Kidney (tissue), 14 donors: Measurements from ENCODE around the gene XPR1. TPM values are rescaled to one million over a fixed set of nuclear protein-coding genes. Genes with fewer than 3 reads are reported as not detected.

ENCODE experiments used
- DNase-seq, 5 donors: peaks; one replicate each; pipeline ENCODE4 v3.0.0-alpha.2; 2013 to 2020
- FAIRE-seq: peaks from 2 replicates; lab custom pipeline; 2012; peaks lifted over from hg19 to GRCh38; lab: Jason Lieb, UNC
- H3K27ac ChIP-seq, 2 donors: one replicate each; pipeline ENCODE4 v1.7.0; 2013; ENCODE audit warnings: low read depth in 2 of 2, low read length in 2 of 2, inconsistent platforms in 1 of 2
- H3K27me3 ChIP-seq: one replicate; pipeline ENCODE4 v1.7.1; 2013; ENCODE audit warnings: low read length, inconsistent platforms; ENCODE audit not compliant: control insufficient read depth, insufficient read depth
- H3K36me3 ChIP-seq, 3 donors: one replicate each; pipeline versions ENCODE4 v1.7.0 to v1.7.1; 2013; ENCODE audit warnings: low read length in 3 of 3, control low read depth in 1 of 3, inconsistent platforms in 1 of 3; ENCODE audit not compliant: insufficient read depth in 3 of 3, control insufficient read depth in 2 of 3
- H3K4me1 ChIP-seq, 3 donors: one replicate each; pipeline versions ENCODE4 v1.7.0 to v1.7.1; 2013; ENCODE audit warnings: low read length in 3 of 3, inconsistent platforms in 1 of 3, low read depth in 1 of 3; ENCODE audit not compliant: control insufficient read depth in 2 of 3, insufficient read depth in 2 of 3
- H3K4me3 ChIP-seq, 3 donors: one replicate each; pipeline versions ENCODE4 v1.7.0 to v1.8.1; 2013; ENCODE audit warnings: low read length in 3 of 3, control low read depth in 1 of 3, inconsistent platforms in 1 of 3
- H3K9ac ChIP-seq, 3 donors: one replicate each; pipeline versions ENCODE4 v1.7.0 to v1.7.1; 2013; ENCODE audit warnings: low read length in 3 of 3, control low read depth in 1 of 3, inconsistent platforms in 1 of 3
- H3K9me3 ChIP-seq, 3 donors: one replicate each; pipeline versions ENCODE4 v1.7.0 to v1.7.1; 2013; ENCODE audit warnings: low read length in 3 of 3, control low read depth in 1 of 3, inconsistent platforms in 1 of 3; ENCODE audit not compliant: control insufficient read depth in 2 of 3, insufficient read depth in 1 of 3
- intact Hi-C: fragments of 100-400 bp; cut with DNase I; formaldehyde crosslinking; loops from one replicate; pipeline ENCODE4 v1.11.1; 2022
- polyA plus RNA-seq: library from polyadenylated mRNA; stranded (reverse); fragments of 350-450 nt; fragmentation: Illumina TruSeq; extraction: RNeasy Lipid Tissue Mini Kit (QIAGEN cat#74804); gene quantifications from one replicate; pipeline ENCODE4 v1.2.3, GENCODE V29; 2014; ENCODE audit warnings: low read depth, low replicate concordance; ENCODE audit not compliant: insufficient read depth
- total RNA-seq: library from RNA; stranded (reverse); fragmentation: NEBNext Ultra II Directional; extraction: Animal tissue kit (Norgen Biotek cat#: 25700); gene quantifications from one replicate; pipeline ENCODE4 v1.2.1, GENCODE V29; 2021
- TF ChIP-seq, protein P1 (sequence below): IDR thresholded peaks from 3 replicates; pipeline ENCODE4 v1.5.1; 2012; ENCODE audit warnings: mild to moderate bottlenecking, moderate library complexity, borderline replicate concordance; ENCODE audit not compliant: insufficient read depth; ENCODE audit errors: extremely low read depth
- donor health status: control.
- donor health status: control.
- donor health status: control.
- donor health status: control.
- donor health status: control.
- donor health status: DM: yes; HTN: yes; CAD: no.
- donor health status: Normal renal cell carcinoma (clear cell type).

Gene XPR1
- total and polyA plus RNA-seq, 2 donors from 2014 or later: 10.9 to 33.5 TPM

DNA sequence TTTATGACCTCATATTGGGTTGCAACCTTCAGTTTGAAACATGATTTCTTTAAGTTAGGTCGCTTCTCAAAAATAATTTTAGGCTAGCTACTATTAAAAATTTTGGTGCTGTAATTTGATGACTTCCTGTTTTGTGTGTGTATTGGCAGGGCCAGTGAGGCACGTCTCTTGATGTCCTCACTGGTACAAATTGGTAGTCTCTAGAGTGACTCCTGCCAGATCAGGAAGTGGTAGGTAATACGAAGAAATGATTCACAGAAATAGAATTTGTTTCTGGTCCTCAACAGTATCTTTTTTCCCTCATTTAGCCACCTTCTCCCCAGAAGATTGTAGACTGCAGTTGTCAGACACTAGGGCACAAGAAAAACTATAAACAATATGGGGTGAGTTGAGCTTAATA lies 160.0 kb downstream of the XPR1 start:
- Histone ChIP-seq H3K9ac (no peak overlapping the region), H3K27me3 (no peaks in the 10 kb centered on the region), H3K4me1 (no peaks in the 10 kb centered on the region), H3K4me3 (no peak overlapping the region), H3K9me3 (no peaks in the 10 kb centered on the region), H3K36me3 (peaks cover 0 to 4% (median 0%) of the 10 kb centered on the region in 3 donors), H3K27ac (no peak overlapping the region)
- no peak for DNase-seq
- intact Hi-C loops: no loop called here
- TF ChIP-seq, protein P1, sequence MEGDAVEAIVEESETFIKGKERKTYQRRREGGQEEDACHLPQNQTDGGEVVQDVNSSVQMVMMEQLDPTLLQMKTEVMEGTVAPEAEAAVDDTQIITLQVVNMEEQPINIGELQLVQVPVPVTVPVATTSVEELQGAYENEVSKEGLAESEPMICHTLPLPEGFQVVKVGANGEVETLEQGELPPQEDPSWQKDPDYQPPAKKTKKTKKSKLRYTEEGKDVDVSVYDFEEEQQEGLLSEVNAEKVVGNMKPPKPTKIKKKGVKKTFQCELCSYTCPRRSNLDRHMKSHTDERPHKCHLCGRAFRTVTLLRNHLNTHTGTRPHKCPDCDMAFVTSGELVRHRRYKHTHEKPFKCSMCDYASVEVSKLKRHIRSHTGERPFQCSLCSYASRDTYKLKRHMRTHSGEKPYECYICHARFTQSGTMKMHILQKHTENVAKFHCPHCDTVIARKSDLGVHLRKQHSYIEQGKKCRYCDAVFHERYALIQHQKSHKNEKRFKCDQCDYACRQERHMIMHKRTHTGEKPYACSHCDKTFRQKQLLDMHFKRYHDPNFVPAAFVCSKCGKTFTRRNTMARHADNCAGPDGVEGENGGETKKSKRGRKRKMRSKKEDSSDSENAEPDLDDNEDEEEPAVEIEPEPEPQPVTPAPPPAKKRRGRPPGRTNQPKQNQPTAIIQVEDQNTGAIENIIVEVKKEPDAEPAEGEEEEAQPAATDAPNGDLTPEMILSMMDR: no peak
- no peak for FAIRE-seq

DNA sequence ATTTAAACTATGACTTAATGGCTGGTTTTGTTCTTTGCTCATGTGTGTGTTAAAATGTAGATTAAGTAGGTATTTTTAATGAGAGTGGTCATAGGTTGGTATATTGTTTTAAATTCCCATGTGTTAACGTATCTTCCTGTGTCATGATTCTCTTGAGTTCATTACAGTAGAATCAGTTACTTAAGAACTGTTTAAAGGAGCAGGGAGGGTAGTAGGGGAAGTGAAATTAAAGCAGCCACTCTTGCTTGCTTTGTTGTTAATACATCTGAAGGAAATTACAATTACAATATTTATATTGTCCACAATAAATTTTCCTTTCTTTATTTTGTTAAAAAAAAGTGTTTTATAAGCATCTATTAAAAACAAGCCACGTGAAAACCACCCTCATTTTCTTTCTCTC lies 161.6 kb downstream of the XPR1 start:
- H3K4me1 ChIP-seq: no peaks in the 10 kb centered on the region
- intact Hi-C loops: no loop called here
- no peak for FAIRE-seq
- TF ChIP-seq, protein P1: no peak
- no peak overlapping the region for H3K9ac ChIP-seq
- no peak for DNase-seq
- H3K36me3 ChIP-seq: peaks cover 0 to 4% (median 0%) of the 10 kb centered on the region in 3 donors
- H3K27ac ChIP-seq: no peak overlapping the region
- H3K27me3 ChIP-seq: no peaks in the 10 kb centered on the region
- H3K4me3 ChIP-seq: no peak overlapping the region
- H3K9me3 ChIP-seq: no peaks in the 10 kb centered on the region

DNA sequence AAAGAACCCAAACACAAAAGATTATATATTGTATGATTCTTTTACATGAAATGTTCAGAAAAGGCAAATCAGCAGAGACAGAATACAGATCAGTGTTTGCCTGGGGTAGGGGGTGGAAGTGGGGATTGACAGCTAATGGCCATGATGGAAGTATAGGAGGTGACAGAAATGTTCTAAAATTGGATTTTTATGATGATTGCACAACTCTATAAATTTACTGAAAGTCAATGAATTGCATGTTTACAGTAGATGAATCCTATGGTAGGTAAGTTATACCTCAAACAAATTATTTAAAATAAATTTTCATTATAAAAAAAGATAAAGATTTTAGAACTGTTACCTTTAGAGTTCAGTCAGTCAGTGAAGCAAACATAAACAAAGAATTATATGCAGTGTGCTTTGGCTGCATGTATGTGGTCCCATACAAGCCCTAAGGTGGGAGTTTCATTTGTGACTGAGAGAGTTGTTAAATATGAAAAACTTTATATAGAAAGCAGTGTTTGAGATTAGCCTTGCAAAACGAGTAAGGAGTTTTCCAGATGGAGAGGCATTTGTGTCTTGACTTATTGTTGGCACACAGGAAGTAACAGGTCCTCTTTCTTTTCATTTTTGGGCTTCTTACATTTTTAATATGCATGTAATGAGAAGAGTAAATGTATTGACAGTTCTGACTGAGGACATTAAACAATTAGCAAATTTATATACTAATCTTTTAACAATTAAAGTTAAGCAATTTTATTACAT lies 165.2 kb downstream of the XPR1 start:
- Histone ChIP-seq H3K27ac (no peak overlapping the region), H3K36me3 (no peaks in the 10 kb centered on the region), H3K9me3 (no peaks in the 10 kb centered on the region), H3K4me3 (no peak overlapping the region), H3K4me1 (no peaks in the 10 kb centered on the region), H3K27me3 (no peaks in the 10 kb centered on the region), H3K9ac (no peak overlapping the region)
- intact Hi-C loops: no loop called here
- DNase-seq (no peak), FAIRE-seq (no peak)
- TF ChIP-seq, protein P1: no peak
